HepG2 (cell line): Measurements from ENCODE around the gene CST1. TPM values are rescaled to one million over a fixed set of nuclear protein-coding genes. Genes with fewer than 3 reads are reported as not detected.

ENCODE experiments used
- ATAC-seq: fragments of 200-7000 bp; cut with Tn5 transposase; 3 replicates; pipeline ENCODE4 v1.9.1; 2020; ENCODE audit warnings: mild to moderate bottlenecking, moderate library complexity
- BruUV-seq: library from RNA; stranded (reverse); fragments of 400-500 nt; replicated peaks from 2 replicates; lab custom pipeline; 2021; lab: Mats Ljungman, UMichigan
- CTCF ChIA-PET: fragments of 300-600 bp; formaldehyde crosslinking; extraction: SDS; loops from one replicate; lab custom pipeline; 2021; ENCODE audit warnings: low total read pairs, inconsistent platforms, low intra/inter-chr PET ratio; lab: Yijun Ruan, JAX
- POLR2A ChIA-PET: fragments of 350-600 bp; sonication (Branson Sonifier 250); formaldehyde crosslinking; loops from one replicate; lab custom pipeline; 2020; ENCODE audit warnings: antibody characterized with exemption, inconsistent platforms; lab: Yijun Ruan, JAX
- DNase-seq: peaks from one replicate; pipeline ENCODE4 v3.0.0-alpha.2; 2015; ENCODE audit warnings: low spot score
- FAIRE-seq: peaks from 3 replicates; lab custom pipeline; 2011; peaks lifted over from hg19 to GRCh38; lab: Jason Lieb, UNC
- H2AFZ ChIP-seq: one replicate; pipeline ENCODE4 v1.6.1; 2011; ENCODE audit warnings: low read length, inconsistent platforms
- H3K27ac ChIP-seq: fragments of 300-600 bp; 3 replicates; pipeline ENCODE4 v1.8.0; 2011; ENCODE audit warnings: mixed run types, mild to moderate bottlenecking, mixed read lengths, low read length, inconsistent platforms; ENCODE audit not compliant: insufficient read depth; ENCODE audit errors: extremely low read length
- H3K27me3 ChIP-seq, 2 experiments: fragments of 200-600 bp in 1 of 2; 2 replicates in 1 of 2; 3 replicates in 1 of 2; pipeline versions ENCODE4 v1.6.0 to v1.8.0; 2011; ENCODE audit warnings: low read length in 2 of 2, mild to moderate bottlenecking in 2 of 2, moderate library complexity in 2 of 2, inconsistent platforms in 1 of 2; ENCODE audit not compliant: insufficient read depth in 2 of 2, control insufficient read depth in 1 of 2
- H3K36me3 ChIP-seq, 2 experiments: fragments of 200-600 bp in 1 of 2; replicated peaks in 1 of 2; 2 replicates in 1 of 2; 3 replicates in 1 of 2; pipeline versions ENCODE4 v1.5.1 to v1.8.0; 2011; ENCODE audit warnings: low read length in 2 of 2, inconsistent platforms in 1 of 2; ENCODE audit not compliant: insufficient read depth in 2 of 2, control insufficient read depth in 1 of 2
- H3K4me1 ChIP-seq: 2 replicates; pipeline ENCODE4 v1.5.1; 2012; ENCODE audit warnings: low read length, inconsistent platforms; ENCODE audit not compliant: insufficient read depth
- H3K4me2 ChIP-seq: 2 replicates; pipeline ENCODE4 v1.6.0; 2011; ENCODE audit warnings: low read depth, low read length, inconsistent platforms
- H3K4me3 ChIP-seq, 3 experiments: fragments of 200-600 bp in 1 of 3; sonication (generic), shearing (Covaris generic) in 1 of 3; replicated peaks in 1 of 3; 2 replicates each; pipeline ENCODE4 v1.5.1; 2011 to 2016; ENCODE audit warnings: low read length in 3 of 3, inconsistent platforms in 2 of 3, low read depth in 2 of 3, mild to moderate bottlenecking in 2 of 3, control low read depth in 1 of 3, mixed read lengths in 1 of 3; ENCODE audit not compliant: insufficient read depth in 1 of 3
- H3K79me2 ChIP-seq: one replicate; pipeline ENCODE4 v1.6.1; 2011; ENCODE audit warnings: low read length, inconsistent platforms; ENCODE audit not compliant: insufficient read depth
- H3K9ac ChIP-seq: 2 replicates; pipeline ENCODE4 v1.6.0; 2011; ENCODE audit warnings: mild to moderate bottlenecking, low read depth, low read length, inconsistent platforms; ENCODE audit not compliant: insufficient read depth
- H3K9me3 ChIP-seq: 2 replicates; pipeline ENCODE4 v1.5.1; 2012; ENCODE audit warnings: mild to moderate bottlenecking, low read length
- H4K20me1 ChIP-seq: 2 replicates; pipeline ENCODE4 v1.6.0; 2011; ENCODE audit warnings: inconsistent platforms, mild to moderate bottlenecking, low read length, moderate library complexity; ENCODE audit not compliant: insufficient read depth
- ADNP ChIP-seq: sonication (generic); formaldehyde crosslinking; IDR thresholded peaks from 2 replicates; pipeline ENCODE4 v1.4.0; 2020; ENCODE audit warnings: missing genetic modification reagents
- CCAR2 ChIP-seq: fragments of 200-400 bp; formaldehyde crosslinking; optimal IDR thresholded peaks from 2 replicates; pipeline ENCODE3; 2018; ENCODE audit warnings: low read depth, mild to moderate bottlenecking, low read length, moderate library complexity
- KMT2B ChIP-seq: IDR thresholded peaks from 2 replicates; pipeline ENCODE4 v1.6.1; 2016; ENCODE audit warnings: missing genetic modification reagents, missing compliant biosample characterization
- MNT ChIP-seq: fragments of 450-650 bp; IDR thresholded peaks from 2 replicates; pipeline ENCODE4 v1.6.1; 2016
- NBN ChIP-seq: fragments of 450-650 bp; conservative IDR thresholded peaks from 2 replicates; pipeline ENCODE4 v1.6.1; 2017
- PAF1 ChIP-seq: IDR thresholded peaks from 2 replicates; pipeline ENCODE4 v1.6.1; 2016; ENCODE audit warnings: missing genetic modification reagents, missing compliant biosample characterization
- PHB2 ChIP-seq: fragments of 450-650 bp; IDR thresholded peaks from 2 replicates; pipeline ENCODE4 v1.6.1; 2018; ENCODE audit not compliant: partially characterized antibody
- SCMH1 ChIP-seq: sonication (generic); formaldehyde crosslinking; IDR thresholded peaks from 2 replicates; pipeline ENCODE4 v1.9.0; 2021; ENCODE audit warnings: missing genetic modification reagents, mild to moderate bottlenecking, borderline replicate concordance
- THRA ChIP-seq: sonication (generic); formaldehyde crosslinking; IDR thresholded peaks from 2 replicates; pipeline ENCODE4 v1.4.0; 2020; ENCODE audit warnings: missing genetic modification reagents, borderline replicate concordance
- ZNF225 ChIP-seq: sonication (generic); formaldehyde crosslinking; IDR thresholded peaks from 2 replicates; pipeline ENCODE4 v1.4.0; 2020; ENCODE audit warnings: mild to moderate bottlenecking, missing genetic modification reagents
- ZNF784 ChIP-seq: sonication (generic); formaldehyde crosslinking; IDR thresholded peaks from 2 replicates; pipeline ENCODE4 v1.5.1; 2020; ENCODE audit warnings: missing genetic modification reagents, mild to moderate bottlenecking, borderline replicate concordance
- ZNF790 ChIP-seq: sonication (generic); formaldehyde crosslinking; IDR thresholded peaks from 2 replicates; pipeline ENCODE4 v1.8.0; 2022; ENCODE audit warnings: missing genetic modification reagents, mild to moderate bottlenecking, borderline replicate concordance
- WGBS: methylation state at CpG from one replicate; pipeline ENCODE4 v1.1.6; 2017; ENCODE audit warnings: low lambda C conversion rate; 5-methylcytosine and 5-hydroxymethylcytosine counted together
- in situ Hi-C: cut with HindIII; loops from 2 replicates; pipeline ENCODE4 v1.10.0; 2017; ENCODE audit warnings: low pct_unique_long_range_greater_than_20kb; ENCODE audit not compliant: extremely low pct_ligation_motif_present
- intact Hi-C: fragments of 100-400 bp; cut with micrococcal nuclease; formaldehyde crosslinking; loops from one replicate; pipeline ENCODE4 v1.10.0; 2022; ENCODE audit not compliant: unreplicated experiment
- polyA plus RNA-seq, 8 experiments: library from polyadenylated mRNA; depleted of rRNA in 3 of 8; stranded (reverse) in 7 of 8; unstranded in 1 of 8; fragments of >200 nt; fragmentation: Illumina TruSeq in 4 of 8; extraction: Trizol in 4 of 8; gene quantifications; 2 replicates each; pipeline versions ENCODE4 v1.2.1 to v1.2.3, GENCODE V29; 2011 to 2016; ENCODE audit warnings: low read depth in 4 of 8, missing spikeins in 1 of 8, mixed read lengths in 1 of 8; ENCODE audit not compliant: insufficient read depth in 1 of 8
- total RNA-seq, 5 experiments: library from RNA; depleted of rRNA; stranded (reverse); fragments of >200 nt; fragmentation: Illumina TruSeq; extraction: Trizol; gene quantifications; 2 replicates each; pipeline ENCODE4 v1.2.3, GENCODE V29; 2016; ENCODE audit warnings: low read depth in 1 of 5

The CST1 gene
- total and polyA plus RNA-seq, 2 of the 13 experiments (the other 11 are each of a cell fraction or from before 2014, with no cell fraction given), result 0.09 TPM; not detected in 1

GRCh38 chr20:23774081-23774480, 23.3 kb upstream of the CST1 start:
- BruUV-seq, result no TSS peak

GRCh38 chr20:23773579-23773978, 22.8 kb upstream of the CST1 start:
- H3K4me2 ChIP-seq, result no peak overlapping the region
- no peak for FAIRE-seq
- CTCF ChIA-PET, result no interaction called here
- POLR2A ChIA-PET, result no interaction called here
- H3K79me2 ChIP-seq, result no peaks in the 10 kb centered on the region
- intact Hi-C loops, result no loop called here
- WGBS, result 22% methylated on average over 4 of the region's 4 CpGs
- no peak for DNase-seq
- ATAC-seq, result no peak
- no peak overlapping the region for H3K4me3 ChIP-seq
- H2AFZ ChIP-seq, result no peak overlapping the region
- TF ChIP-seq PAF1 (CRISPR knock-in tag) (no peak), ZNF784 (no peak), ADNP (CRISPR knock-in tag) (no peak), KMT2B (CRISPR knock-in tag) (no peak), THRA (CRISPR knock-in tag) (no peak), ZNF225 (no peak), PHB2 (no peak), NBN (0 out of 2 replicates have a peak, but pooled peaks have one; percentile 57), MNT (peak; percentile 94), SCMH1 (CRISPR knock-in tag) (no peak)
- TF ChIP-seq, all 625 proteins: peak for 2
- H3K9me3 ChIP-seq, result no peaks in the 10 kb centered on the region
- no peak overlapping the region for H3K9ac ChIP-seq
- no TSS peak for BruUV-seq
- H3K27me3 ChIP-seq, result peaks cover 1 to 13% of the 10 kb centered on the region in 2 experiments; a peak in 1 of 5 replicates
- no peaks in the 10 kb centered on the region for H3K4me1 ChIP-seq
- in situ Hi-C loops, result no loop called here
- H3K27ac ChIP-seq, result no peak overlapping the region
- no peaks in the 10 kb centered on the region for H4K20me1 ChIP-seq
- H3K36me3 ChIP-seq, result no peaks in the 10 kb centered on the region

More at GRCh38 chr20:23774081-23774480, 23.3 kb upstream of the CST1 start:
- FAIRE-seq (no peak), ATAC-seq (no peak), DNase-seq (no peak)
- ChIA-PET CTCF (no interaction called here), POLR2A (no interaction called here)
- H3K79me2 ChIP-seq, result no peaks in the 10 kb centered on the region
- H3K36me3 ChIP-seq, result no peaks in the 10 kb centered on the region
- in situ Hi-C loops, result no loop called here
- peaks cover 1 to 13% of the 10 kb centered on the region in 2 experiments; a peak in 1 of 5 replicates for H3K27me3 ChIP-seq
- H2AFZ ChIP-seq, result no peak overlapping the region
- no peaks in the 10 kb centered on the region for H3K9me3 ChIP-seq
- H3K9ac ChIP-seq, result no peak overlapping the region
- no peak overlapping the region for H3K4me2 ChIP-seq
- H4K20me1 ChIP-seq, result no peaks in the 10 kb centered on the region
- no peak overlapping the region for H3K27ac ChIP-seq
- TF ChIP-seq ZNF790, result no peak
- no peak for TF ChIP-seq CCAR2
- WGBS, result 10% methylated on average over 6 of the region's 7 CpGs
- H3K4me3 ChIP-seq, result no peak overlapping the region
- no peaks in the 10 kb centered on the region for H3K4me1 ChIP-seq
- intact Hi-C loops, result no loop called here
